K562 (cell line): ENCODE results near the gene RABIF. TPM values are rescaled to one million over a fixed set of nuclear protein-coding genes. Genes with fewer than 3 reads are reported as not detected.
A peak's percentile ranks its signal among the peaks of the same experiment; 100 is the strongest.

Source experiments
- ATAC-seq: fragments of 200-7000 bp; cut with Tn5 transposase; 3 replicates; pipeline ENCODE4 v1.9.1; 2020; ENCODE audit warnings: moderate library complexity
- BruUV-seq: library from RNA; stranded (reverse); fragments of 400-500 nt; replicated peaks from 2 replicates; lab custom pipeline; 2021; lab: Mats Ljungman, UMichigan
- CTCF ChIA-PET: fragments of 300-600 bp; formaldehyde crosslinking; extraction: SDS; loops from one replicate; lab custom pipeline; 2021; ENCODE audit warnings: low intra/inter-chr PET ratio; lab: Yijun Ruan, JAX
- POLR2A ChIA-PET: fragments of 300-600, 350-650 bp; sonication (Branson Sonifier 250); formaldehyde crosslinking; extraction: SDS; loops from one replicate; lab custom pipeline; 2021; ENCODE audit warnings: antibody characterized with exemption, inconsistent platforms; lab: Yijun Ruan, JAX
- DNase-seq, 4 experiments: peaks; one replicate each; pipeline versions ENCODE4 v3.0.0 to v3.0.0-alpha.2; 2011 to 2018; ENCODE audit warnings: low spot score in 3 of 4, mixed read lengths in 3 of 4; ENCODE audit errors: extremely low read depth in 1 of 4
- FAIRE-seq: peaks from 2 replicates; lab custom pipeline; 2011; peaks lifted over from hg19 to GRCh38; lab: Jason Lieb, UNC
- H2AFZ ChIP-seq: 2 replicates; pipeline ENCODE4 v1.6.0; 2011; ENCODE audit warnings: low read depth, low read length, control low read depth, inconsistent platforms
- H3K27ac ChIP-seq: fragments of 200-600 bp; 3 replicates; pipeline ENCODE4 v1.8.0; 2011; ENCODE audit warnings: low read depth, mild to moderate bottlenecking, control low read depth, inconsistent platforms, low read length, moderate library complexity, mixed read lengths; ENCODE audit errors: extremely low read depth
- H3K27me3 ChIP-seq, 2 experiments: fragments of 300-600 bp in 1 of 2; 2 replicates in 1 of 2; 3 replicates in 1 of 2; pipeline versions ENCODE4 v1.6.0 to v1.8.0; 2011; ENCODE audit warnings: inconsistent platforms in 2 of 2, low read length in 2 of 2, mild to moderate bottlenecking in 1 of 2, mixed read lengths in 1 of 2, moderate library complexity in 1 of 2; ENCODE audit not compliant: control insufficient read depth in 2 of 2, insufficient read depth in 2 of 2
- H3K36me3 ChIP-seq: fragments of 300-600 bp; 3 replicates; pipeline ENCODE4 v1.8.0; 2011; ENCODE audit warnings: mild to moderate bottlenecking, low read length, inconsistent platforms; ENCODE audit not compliant: control insufficient read depth, insufficient read depth
- H3K4me1 ChIP-seq, 2 experiments: fragments of 200-600 bp in 1 of 2; replicated peaks in 1 of 2; 2 replicates in 1 of 2; 3 replicates in 1 of 2; pipeline versions ENCODE4 v1.5.1 to v1.8.0; 2011; ENCODE audit warnings: inconsistent platforms in 2 of 2, low read length in 2 of 2, mild to moderate bottlenecking in 1 of 2, mixed read lengths in 1 of 2, moderate library complexity in 1 of 2; ENCODE audit not compliant: control insufficient read depth in 2 of 2, insufficient read depth in 2 of 2
- H3K4me2 ChIP-seq: 2 replicates; pipeline ENCODE4 v1.6.1; 2011; ENCODE audit warnings: low read length, control low read depth, inconsistent platforms, mixed read lengths; ENCODE audit not compliant: insufficient read depth
- H3K4me3 ChIP-seq: fragments of 200-600 bp; sonication (generic), shearing (Covaris generic); 2 replicates; pipeline ENCODE4 v1.5.1; 2016; ENCODE audit warnings: control low read depth, inconsistent platforms
- H3K79me2 ChIP-seq: fragments of 200-600 bp; 3 replicates; pipeline ENCODE4 v1.8.0; 2011; ENCODE audit warnings: low read length, inconsistent platforms; ENCODE audit not compliant: control insufficient read depth, insufficient read depth
- H3K9ac ChIP-seq, 2 experiments: 2 replicates each; pipeline versions ENCODE4 v1.6.0 to v1.6.1; 2011; ENCODE audit warnings: low read depth in 2 of 2, low read length in 2 of 2, control low read depth in 1 of 2, inconsistent platforms in 1 of 2, mild to moderate bottlenecking in 1 of 2, mixed read lengths in 1 of 2; ENCODE audit not compliant: insufficient read depth in 1 of 2
- H3K9me1 ChIP-seq: one replicate; pipeline ENCODE4 v1.6.0; 2011; ENCODE audit warnings: inconsistent platforms, mild to moderate bottlenecking, low read length, moderate library complexity; ENCODE audit not compliant: control insufficient read depth, insufficient read depth
- H3K9me3 ChIP-seq: replicated peaks from 2 replicates; pipeline ENCODE4 v1.5.1; 2011; ENCODE audit warnings: low read depth, low read length, inconsistent platforms; ENCODE audit not compliant: control insufficient read depth, insufficient read depth
- H4K20me1 ChIP-seq: replicated peaks from 2 replicates; pipeline ENCODE4 v1.6.1; 2011; ENCODE audit warnings: low read length, inconsistent platforms, mixed read lengths; ENCODE audit not compliant: control insufficient read depth, insufficient read depth
- EHMT2 ChIP-seq: fragments of 450-650 bp; IDR thresholded peaks from 2 replicates; pipeline ENCODE4 v1.6.1; 2018; ENCODE audit warnings: antibody characterized with exemption
- HIVEP1 ChIP-seq: fragments of 250-450 bp; sonication (Bioruptor Pico); IDR thresholded peaks from 2 replicates; pipeline ENCODE4 v1.4.0; 2020; ENCODE audit warnings: mild to moderate bottlenecking
- NCOR1 ChIP-seq: fragments of 450-650 bp; IDR thresholded peaks from 2 replicates; pipeline ENCODE4 v1.6.1; 2016; ENCODE audit warnings: mild to moderate bottlenecking, moderate library complexity
- NEUROD1 ChIP-seq: fragments of 150-350 bp; IDR thresholded peaks from 2 replicates; pipeline ENCODE4 v1.6.1; 2014; ENCODE audit warnings: borderline replicate concordance, low read length, low read depth; ENCODE audit not compliant: partially characterized antibody
- NFIX ChIP-seq: fragments of 250-450 bp; sonication (Bioruptor Pico); IDR thresholded peaks from 2 replicates; pipeline ENCODE4 v1.4.0; 2020; ENCODE audit warnings: low read depth, mild to moderate bottlenecking, moderate library complexity
- ZNF263 ChIP-seq: sonication (generic); formaldehyde crosslinking; IDR thresholded peaks from 2 replicates; pipeline ENCODE4 v1.8.0; 2022; ENCODE audit warnings: mild to moderate bottlenecking, missing genetic modification reagents, borderline replicate concordance
- ZNF408 ChIP-seq: fragments of 250-450 bp; sonication (Bioruptor Pico); IDR thresholded peaks from 2 replicates; pipeline ENCODE4 v1.4.0; 2020; ENCODE audit warnings: low read depth, mild to moderate bottlenecking, moderate library complexity
- WGBS: fragments of 100-300 bp; shearing (Covaris generic); methylation state at CpG from one replicate; pipeline ENCODE4 v1.1.6; 2016; ENCODE audit warnings: low coverage, mixed read lengths; ENCODE audit not compliant: insufficient coverage; ENCODE audit errors: missing lambda C conversion rate; 5-methylcytosine and 5-hydroxymethylcytosine counted together
- in situ Hi-C: fragments of 300-500 bp; cut with MboI; formaldehyde crosslinking; loops from 4 replicates; pipeline ENCODE4 v1.15.0; 2018; ENCODE audit warnings: inconsistent platforms, mixed read lengths
- intact Hi-C: fragments of 100-400 bp; cut with micrococcal nuclease; formaldehyde crosslinking; loops from 2 replicates; pipeline ENCODE4 v1.14.2; 2022
- polyA plus RNA-seq, 8 experiments: library from polyadenylated mRNA; depleted of rRNA in 4 of 8; stranded (reverse) in 5 of 8; unstranded in 3 of 8; fragments of >200 nt; fragmentation: Nextera tagmentation in 2 of 8; fragmentation: Illumina TruSeq in 1 of 8; extraction: Ambion mirVana in 2 of 8; extraction: Trizol in 1 of 8; gene quantifications; 2 replicates each; pipeline versions ENCODE4 v1.2.1 to v1.2.3, GENCODE V29; 2011 to 2014; ENCODE audit warnings: inconsistent platforms in 1 of 8, missing spikeins in 1 of 8
- total RNA-seq, 7 experiments: library from RNA; depleted of rRNA in 6 of 7; stranded (reverse); fragments of >200 nt in 6 of 7; fragmentation: Illumina TruSeq in 2 of 7; extraction: Trizol in 2 of 7; gene quantifications; 2 replicates each; pipeline versions ENCODE4 v1.2.1 to v1.2.3, GENCODE V29; 2011 to 2021; ENCODE audit warnings: low replicate concordance in 1 of 7
- TF ChIP-seq, protein P1 (sequence below): fragments of 450-650 bp; IDR thresholded peaks from 2 replicates; pipeline ENCODE4 v1.6.1; 2017; ENCODE audit warnings: antibody characterized with exemption
- TF ChIP-seq, protein P2 (sequence below), 3 experiments: IDR thresholded peaks in 2 of 3; conservative IDR thresholded peaks in 1 of 3; 2 replicates each; pipeline ENCODE4 v1.5.1; 2011 to 2012; ENCODE audit warnings: low read length in 3 of 3, mild to moderate bottlenecking in 3 of 3, control low read depth in 2 of 3, improper control_type of control experiment in 1 of 3, inconsistent platforms in 1 of 3, low read depth in 1 of 3, mixed read lengths in 1 of 3, moderate library complexity in 1 of 3; ENCODE audit not compliant: insufficient read depth in 2 of 3
- TF ChIP-seq, protein P3 (sequence below), 2 experiments: fragments of 450-650 bp in 1 of 2; IDR thresholded peaks; 2 replicates each; pipeline ENCODE4 v1.6.1; 2011 to 2017; ENCODE audit warnings: low read depth in 2 of 2, antibody characterized with exemption in 1 of 2, borderline replicate concordance in 1 of 2, low read length in 1 of 2, mild to moderate bottlenecking in 1 of 2, mixed read lengths in 1 of 2; ENCODE audit not compliant: control insufficient read depth in 1 of 2
- TF ChIP-seq, protein P4 (sequence below): IDR thresholded peaks from 2 replicates; pipeline ENCODE4 v1.6.1; 2012; ENCODE audit warnings: low read depth, low read length, improper control_type of control experiment, borderline replicate concordance

Gene RABIF
- total and polyA plus RNA-seq, 9 of the 15 experiments (the other 6 are each of a cell fraction or from before 2014, with no cell fraction given) = 7.4 to 20.1 (median 11.0) TPM

DNA sequence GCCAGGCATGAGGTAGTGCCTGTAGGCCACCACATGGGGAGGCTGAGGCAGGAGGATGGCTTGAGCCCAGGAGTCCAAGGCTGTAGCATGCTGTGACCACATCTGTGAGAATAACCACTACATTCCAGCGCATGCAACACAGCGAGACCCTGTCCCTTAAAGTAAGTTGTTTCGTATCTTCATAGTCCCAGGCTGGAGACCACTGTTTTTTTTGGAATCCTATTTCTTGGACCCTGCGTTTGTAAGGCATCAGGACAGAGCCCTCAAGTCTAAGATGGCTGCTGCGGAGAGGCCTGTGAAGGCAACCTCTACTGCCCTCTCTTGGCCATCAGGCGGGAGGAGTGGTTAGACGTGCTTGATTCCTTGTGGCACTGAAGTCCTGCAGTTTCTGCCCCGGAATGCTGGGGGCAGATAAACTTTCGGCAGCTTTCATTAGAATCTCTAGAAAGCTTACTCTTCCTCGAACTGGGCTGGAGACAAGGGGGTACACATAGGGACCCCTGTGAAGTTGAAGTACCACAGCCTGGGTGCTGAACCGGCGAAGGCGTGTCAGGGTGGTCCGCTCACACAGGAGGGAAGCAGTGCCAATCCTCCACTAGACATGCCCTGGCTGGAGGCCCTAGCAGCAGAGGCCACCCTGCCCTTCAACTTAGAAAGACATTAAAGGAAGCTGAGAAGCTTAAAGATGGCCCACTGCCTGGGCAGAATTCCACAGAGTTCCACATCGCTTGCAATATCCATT, 36.6 kb downstream of the RABIF start:
- H3K4me2 ChIP-seq = no peak overlapping the region; the same call in 1 of the 2 replicates
- no TSS peak for BruUV-seq
- FAIRE-seq = peak; percentile 98
- CTCF ChIA-PET = interaction anchor here (1.1 kb wide), 1 partner anchor 146 kb away, joined by 3 read pairs; no protein-coding TSS in a partner anchor
- H3K36me3 ChIP-seq = no peaks in the 10 kb centered on the region
- intact Hi-C loops = loop anchor here (1.0 to 2.0 kb wide), 3 partner anchors 44 to 147 kb away; partner anchors contain the start of gene KDM5B
- in situ Hi-C loops = no loop called here
- no peaks in the 10 kb centered on the region; a peak in 1 of 5 replicates for H3K27me3 ChIP-seq
- peaks cover 0 to 4% of the 10 kb centered on the region in 2 experiments; a peak in 3 of 5 replicates for H3K4me1 ChIP-seq
- POLR2A ChIA-PET = no interaction called here
- no peaks in the 10 kb centered on the region for H3K79me2 ChIP-seq
- no peaks in the 10 kb centered on the region for H3K9me3 ChIP-seq
- no peak overlapping the region for H3K4me3 ChIP-seq
- peak overlapping the region in 1 of 2 experiments; percentile 11; a peak in 1 of 4 replicates for H3K9ac ChIP-seq
- WGBS = 39% methylated on average over 15 of the region's 15 CpGs
- ATAC-seq = peak; percentile 97
- H3K27ac ChIP-seq = no peak overlapping the region
- no peaks in the 10 kb centered on the region for H3K9me1 ChIP-seq
- peak overlapping the region; percentile 93 for H2AFZ ChIP-seq
- no peaks in the 10 kb centered on the region for H4K20me1 ChIP-seq
- DNase-seq = peak; percentile 80 to 86 (median 83)
- no peak for TF ChIP-seq NCOR1
- TF ChIP-seq ZNF263 (CRISPR knock-in tag) = no peak
- TF ChIP-seq, protein P1, sequence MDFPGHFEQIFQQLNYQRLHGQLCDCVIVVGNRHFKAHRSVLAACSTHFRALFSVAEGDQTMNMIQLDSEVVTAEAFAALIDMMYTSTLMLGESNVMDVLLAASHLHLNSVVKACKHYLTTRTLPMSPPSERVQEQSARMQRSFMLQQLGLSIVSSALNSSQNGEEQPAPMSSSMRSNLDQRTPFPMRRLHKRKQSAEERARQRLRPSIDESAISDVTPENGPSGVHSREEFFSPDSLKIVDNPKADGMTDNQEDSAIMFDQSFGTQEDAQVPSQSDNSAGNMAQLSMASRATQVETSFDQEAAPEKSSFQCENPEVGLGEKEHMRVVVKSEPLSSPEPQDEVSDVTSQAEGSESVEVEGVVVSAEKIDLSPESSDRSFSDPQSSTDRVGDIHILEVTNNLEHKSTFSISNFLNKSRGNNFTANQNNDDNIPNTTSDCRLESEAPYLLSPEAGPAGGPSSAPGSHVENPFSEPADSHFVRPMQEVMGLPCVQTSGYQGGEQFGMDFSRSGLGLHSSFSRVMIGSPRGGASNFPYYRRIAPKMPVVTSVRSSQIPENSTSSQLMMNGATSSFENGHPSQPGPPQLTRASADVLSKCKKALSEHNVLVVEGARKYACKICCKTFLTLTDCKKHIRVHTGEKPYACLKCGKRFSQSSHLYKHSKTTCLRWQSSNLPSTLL = no peak
- TF ChIP-seq, protein P2, sequence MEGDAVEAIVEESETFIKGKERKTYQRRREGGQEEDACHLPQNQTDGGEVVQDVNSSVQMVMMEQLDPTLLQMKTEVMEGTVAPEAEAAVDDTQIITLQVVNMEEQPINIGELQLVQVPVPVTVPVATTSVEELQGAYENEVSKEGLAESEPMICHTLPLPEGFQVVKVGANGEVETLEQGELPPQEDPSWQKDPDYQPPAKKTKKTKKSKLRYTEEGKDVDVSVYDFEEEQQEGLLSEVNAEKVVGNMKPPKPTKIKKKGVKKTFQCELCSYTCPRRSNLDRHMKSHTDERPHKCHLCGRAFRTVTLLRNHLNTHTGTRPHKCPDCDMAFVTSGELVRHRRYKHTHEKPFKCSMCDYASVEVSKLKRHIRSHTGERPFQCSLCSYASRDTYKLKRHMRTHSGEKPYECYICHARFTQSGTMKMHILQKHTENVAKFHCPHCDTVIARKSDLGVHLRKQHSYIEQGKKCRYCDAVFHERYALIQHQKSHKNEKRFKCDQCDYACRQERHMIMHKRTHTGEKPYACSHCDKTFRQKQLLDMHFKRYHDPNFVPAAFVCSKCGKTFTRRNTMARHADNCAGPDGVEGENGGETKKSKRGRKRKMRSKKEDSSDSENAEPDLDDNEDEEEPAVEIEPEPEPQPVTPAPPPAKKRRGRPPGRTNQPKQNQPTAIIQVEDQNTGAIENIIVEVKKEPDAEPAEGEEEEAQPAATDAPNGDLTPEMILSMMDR (IDR thresholded peaks at IDR 0.05 in 2 of 3, conservative IDR thresholded peaks at IDR 0.05 in 1 of 3; ENCODE audit: insufficient read depth in 2 of 3, low read depth in 1 of 3, low read length in 3 of 3) = peak; percentile 91 to 97 (median 94)
- no peak for TF ChIP-seq ZNF408 (CRISPR knock-in tag)
- TF ChIP-seq EHMT2 = peak; percentile 68; the same call in 1 of the 2 replicates
- TF ChIP-seq HIVEP1 (CRISPR knock-in tag) = no peak
- TF ChIP-seq NFIX (CRISPR knock-in tag) = no peak
- TF ChIP-seq, protein P3, sequence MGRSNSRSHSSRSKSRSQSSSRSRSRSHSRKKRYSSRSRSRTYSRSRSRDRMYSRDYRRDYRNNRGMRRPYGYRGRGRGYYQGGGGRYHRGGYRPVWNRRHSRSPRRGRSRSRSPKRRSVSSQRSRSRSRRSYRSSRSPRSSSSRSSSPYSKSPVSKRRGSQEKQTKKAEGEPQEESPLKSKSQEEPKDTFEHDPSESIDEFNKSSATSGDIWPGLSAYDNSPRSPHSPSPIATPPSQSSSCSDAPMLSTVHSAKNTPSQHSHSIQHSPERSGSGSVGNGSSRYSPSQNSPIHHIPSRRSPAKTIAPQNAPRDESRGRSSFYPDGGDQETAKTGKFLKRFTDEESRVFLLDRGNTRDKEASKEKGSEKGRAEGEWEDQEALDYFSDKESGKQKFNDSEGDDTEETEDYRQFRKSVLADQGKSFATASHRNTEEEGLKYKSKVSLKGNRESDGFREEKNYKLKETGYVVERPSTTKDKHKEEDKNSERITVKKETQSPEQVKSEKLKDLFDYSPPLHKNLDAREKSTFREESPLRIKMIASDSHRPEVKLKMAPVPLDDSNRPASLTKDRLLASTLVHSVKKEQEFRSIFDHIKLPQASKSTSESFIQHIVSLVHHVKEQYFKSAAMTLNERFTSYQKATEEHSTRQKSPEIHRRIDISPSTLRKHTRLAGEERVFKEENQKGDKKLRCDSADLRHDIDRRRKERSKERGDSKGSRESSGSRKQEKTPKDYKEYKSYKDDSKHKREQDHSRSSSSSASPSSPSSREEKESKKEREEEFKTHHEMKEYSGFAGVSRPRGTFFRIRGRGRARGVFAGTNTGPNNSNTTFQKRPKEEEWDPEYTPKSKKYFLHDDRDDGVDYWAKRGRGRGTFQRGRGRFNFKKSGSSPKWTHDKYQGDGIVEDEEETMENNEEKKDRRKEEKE (IDR thresholded peaks at IDR 0.05; ENCODE audit: borderline replicate concordance in 1 of 2, control insufficient read depth in 1 of 2, low read depth in 2 of 2, low read length in 1 of 2) = no peak
- TF ChIP-seq, protein P4, sequence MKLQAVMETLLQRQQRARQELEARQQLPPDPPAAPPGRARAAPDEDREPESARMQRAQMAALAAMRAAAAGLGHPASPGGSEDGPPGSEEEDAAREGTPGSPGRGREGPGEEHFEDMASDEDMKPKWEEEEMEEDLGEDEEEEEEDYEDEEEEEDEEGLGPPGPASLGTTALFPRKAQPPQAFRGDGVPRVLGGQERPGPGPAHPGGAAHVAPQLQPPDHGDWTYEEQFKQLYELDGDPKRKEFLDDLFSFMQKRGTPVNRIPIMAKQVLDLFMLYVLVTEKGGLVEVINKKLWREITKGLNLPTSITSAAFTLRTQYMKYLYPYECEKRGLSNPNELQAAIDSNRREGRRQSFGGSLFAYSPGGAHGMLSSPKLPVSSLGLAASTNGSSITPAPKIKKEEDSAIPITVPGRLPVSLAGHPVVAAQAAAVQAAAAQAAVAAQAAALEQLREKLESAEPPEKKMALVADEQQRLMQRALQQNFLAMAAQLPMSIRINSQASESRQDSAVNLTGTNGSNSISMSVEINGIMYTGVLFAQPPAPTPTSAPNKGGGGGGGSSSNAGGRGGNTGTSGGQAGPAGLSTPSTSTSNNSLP = no peak
- no peak for TF ChIP-seq NEUROD1
